ENCODE measurements around the gene PTPRK.

DNA sequence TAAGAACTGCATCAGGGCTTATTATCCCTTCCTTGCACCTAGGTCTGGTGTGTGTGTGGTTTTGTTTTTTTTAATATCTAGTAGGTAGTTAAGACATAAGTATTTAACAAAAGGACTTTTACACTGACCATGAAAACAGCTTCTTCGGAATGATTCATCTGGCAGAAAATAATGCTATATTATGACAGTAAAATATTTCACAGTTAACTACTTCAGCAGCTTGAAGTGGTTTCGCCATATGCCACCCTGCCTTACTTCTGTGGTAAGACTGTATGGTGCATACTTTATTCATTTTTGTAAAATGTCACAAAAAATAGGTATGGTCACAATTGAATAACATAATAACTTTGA, 858 bp upstream of the PTPRK start:
- TF ChIP-seq LEF1 (IDR thresholded peaks at IDR 0.05; ENCODE audit: borderline replicate concordance): no peak
- TF ChIP-seq ELF4 (IDR thresholded peaks at IDR 0.05): no peak
- no peak for TF ChIP-seq BHLHE40 (IDR thresholded peaks at IDR 0.05; ENCODE audit: borderline replicate concordance)
- TF ChIP-seq NFRKB (IDR thresholded peaks at IDR 0.05): no peak
- TF ChIP-seq ZNF384 (IDR thresholded peaks at IDR 0.05): no peak
- no peak for TF ChIP-seq FOXK2 (IDR thresholded peaks at IDR 0.05)
- TF ChIP-seq HDGF (IDR thresholded peaks at IDR 0.05; ENCODE audit: borderline replicate concordance): no peak
- no peak for TF ChIP-seq FOXM1 (IDR thresholded peaks at IDR 0.05; ENCODE audit: borderline replicate concordance)
- TF ChIP-seq SP1 (IDR thresholded peaks at IDR 0.05): no peak
- no peak for TF ChIP-seq SUZ12 (IDR thresholded peaks at IDR 0.05)
- TF ChIP-seq, protein P1, sequence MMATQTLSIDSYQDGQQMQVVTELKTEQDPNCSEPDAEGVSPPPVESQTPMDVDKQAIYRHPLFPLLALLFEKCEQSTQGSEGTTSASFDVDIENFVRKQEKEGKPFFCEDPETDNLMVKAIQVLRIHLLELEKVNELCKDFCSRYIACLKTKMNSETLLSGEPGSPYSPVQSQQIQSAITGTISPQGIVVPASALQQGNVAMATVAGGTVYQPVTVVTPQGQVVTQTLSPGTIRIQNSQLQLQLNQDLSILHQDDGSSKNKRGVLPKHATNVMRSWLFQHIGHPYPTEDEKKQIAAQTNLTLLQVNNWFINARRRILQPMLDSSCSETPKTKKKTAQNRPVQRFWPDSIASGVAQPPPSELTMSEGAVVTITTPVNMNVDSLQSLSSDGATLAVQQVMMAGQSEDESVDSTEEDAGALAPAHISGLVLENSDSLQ (IDR thresholded peaks at IDR 0.05): no peak
- no peak for TF ChIP-seq TARDBP (IDR thresholded peaks at IDR 0.05)
- TF ChIP-seq CTBP1 (IDR thresholded peaks at IDR 0.05; ENCODE audit: borderline replicate concordance): no peak
- TF ChIP-seq L3MBTL2 (conservative IDR thresholded peaks at IDR 0.05): no peak

All from HEK293T (cell line).